ENCODE results near the gene FOXJ2.

DNA sequence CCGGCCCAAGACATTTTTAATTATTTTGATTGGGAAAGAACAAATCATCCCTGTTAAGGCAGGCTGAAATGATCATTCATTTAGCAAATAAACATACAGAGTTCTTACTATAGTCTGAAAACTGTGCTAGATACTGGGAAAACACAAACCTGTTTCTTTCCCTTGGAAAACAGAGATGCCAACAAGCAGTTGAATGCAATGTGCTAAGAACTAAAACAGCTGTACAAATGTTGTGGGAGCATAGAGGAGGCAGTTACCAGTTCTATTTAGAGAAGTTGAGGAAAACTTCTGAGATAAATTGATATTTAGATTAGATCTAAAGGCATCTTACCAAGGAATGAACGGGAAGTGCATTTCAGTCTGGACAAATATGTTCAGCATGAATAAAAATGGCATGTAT is 46.4 kb downstream of the FOXJ2 start:
- TF ChIP-seq, protein P1, sequence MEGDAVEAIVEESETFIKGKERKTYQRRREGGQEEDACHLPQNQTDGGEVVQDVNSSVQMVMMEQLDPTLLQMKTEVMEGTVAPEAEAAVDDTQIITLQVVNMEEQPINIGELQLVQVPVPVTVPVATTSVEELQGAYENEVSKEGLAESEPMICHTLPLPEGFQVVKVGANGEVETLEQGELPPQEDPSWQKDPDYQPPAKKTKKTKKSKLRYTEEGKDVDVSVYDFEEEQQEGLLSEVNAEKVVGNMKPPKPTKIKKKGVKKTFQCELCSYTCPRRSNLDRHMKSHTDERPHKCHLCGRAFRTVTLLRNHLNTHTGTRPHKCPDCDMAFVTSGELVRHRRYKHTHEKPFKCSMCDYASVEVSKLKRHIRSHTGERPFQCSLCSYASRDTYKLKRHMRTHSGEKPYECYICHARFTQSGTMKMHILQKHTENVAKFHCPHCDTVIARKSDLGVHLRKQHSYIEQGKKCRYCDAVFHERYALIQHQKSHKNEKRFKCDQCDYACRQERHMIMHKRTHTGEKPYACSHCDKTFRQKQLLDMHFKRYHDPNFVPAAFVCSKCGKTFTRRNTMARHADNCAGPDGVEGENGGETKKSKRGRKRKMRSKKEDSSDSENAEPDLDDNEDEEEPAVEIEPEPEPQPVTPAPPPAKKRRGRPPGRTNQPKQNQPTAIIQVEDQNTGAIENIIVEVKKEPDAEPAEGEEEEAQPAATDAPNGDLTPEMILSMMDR (IDR thresholded peaks at IDR 0.05; ENCODE audit: insufficient read depth, low read length) = no peak
- TF ChIP-seq POLR2AphosphoS5 (IDR thresholded peaks at IDR 0.05; ENCODE audit: low read depth) = no peak
